HepG2 (cell line): ENCODE measurements around the gene GFRA4. TPM values are rescaled to one million over a fixed set of nuclear protein-coding genes. Genes with fewer than 3 reads are reported as not detected.
A peak's percentile ranks its signal among the peaks of the same experiment; 100 is the strongest.

Experiments
- ARNT2 ChIP-seq: sonication (generic); formaldehyde crosslinking; IDR thresholded peaks from 2 replicates; pipeline ENCODE4 v1.8.0; 2022; ENCODE audit warnings: mild to moderate bottlenecking, low read depth, missing genetic modification reagents, moderate library complexity
- CREB1 ChIP-seq, 2 experiments: fragments of 450-650 bp in 1 of 2; IDR thresholded peaks; 2 replicates each; pipeline ENCODE4 v1.6.1; 2016 to 2017; ENCODE audit warnings: control low read depth in 1 of 2, mild to moderate bottlenecking in 1 of 2, missing compliant biosample characterization in 1 of 2, missing genetic modification characterization in 1 of 2
- FOXO1 ChIP-seq: sonication (generic); formaldehyde crosslinking; IDR thresholded peaks from 2 replicates; pipeline ENCODE4 v1.4.0; 2020; ENCODE audit warnings: missing genetic modification reagents
- HINFP ChIP-seq: sonication (generic); formaldehyde crosslinking; IDR thresholded peaks from 2 replicates; pipeline ENCODE4 v1.4.0; 2020; ENCODE audit warnings: low read depth, mild to moderate bottlenecking, missing genetic modification reagents
- HOXA3 ChIP-seq: sonication (generic); formaldehyde crosslinking; IDR thresholded peaks from 2 replicates; pipeline ENCODE4 v1.5.0; 2020; ENCODE audit warnings: missing genetic modification reagents
- IRF1 ChIP-seq: sonication (generic); formaldehyde crosslinking; IDR thresholded peaks from 2 replicates; pipeline ENCODE4 v1.4.0; 2020; ENCODE audit warnings: low read depth, mild to moderate bottlenecking, missing genetic modification reagents
- LRRFIP1 ChIP-seq: sonication (generic); formaldehyde crosslinking; conservative IDR thresholded peaks from 2 replicates; pipeline ENCODE4 v1.4.0; 2020; ENCODE audit warnings: missing genetic modification reagents
- MLXIP ChIP-seq: sonication (generic); formaldehyde crosslinking; IDR thresholded peaks from 2 replicates; pipeline ENCODE4 v1.9.0; 2021; ENCODE audit warnings: missing genetic modification reagents, borderline replicate concordance
- SMAD1 ChIP-seq: sonication (generic); formaldehyde crosslinking; IDR thresholded peaks from 2 replicates; pipeline ENCODE4 v1.4.0; 2020; ENCODE audit warnings: missing genetic modification reagents, low read depth, mild to moderate bottlenecking, borderline replicate concordance
- SMARCC2 ChIP-seq: fragments of 450-650 bp; IDR thresholded peaks from 2 replicates; pipeline ENCODE4 v1.6.1; 2017; ENCODE audit warnings: antibody characterized with exemption, mild to moderate bottlenecking
- ZBTB46 ChIP-seq: sonication (generic); formaldehyde crosslinking; IDR thresholded peaks from 2 replicates; pipeline ENCODE4 v1.4.0; 2020; ENCODE audit warnings: mild to moderate bottlenecking, missing genetic modification reagents, borderline replicate concordance
- ZMYM2 ChIP-seq: sonication (generic); formaldehyde crosslinking; IDR thresholded peaks from 2 replicates; pipeline ENCODE4 v1.8.0; 2022; ENCODE audit warnings: mild to moderate bottlenecking, missing genetic modification reagents
- ZNF263 ChIP-seq: sonication (generic); formaldehyde crosslinking; IDR thresholded peaks from 2 replicates; pipeline ENCODE4 v1.4.0; 2020; ENCODE audit warnings: missing genetic modification reagents
- ZNF432 ChIP-seq: sonication (generic); formaldehyde crosslinking; IDR thresholded peaks from 2 replicates; pipeline ENCODE4 v1.5.0; 2020; ENCODE audit warnings: missing genetic modification reagents, mild to moderate bottlenecking, borderline replicate concordance
- ZNF790 ChIP-seq: sonication (generic); formaldehyde crosslinking; IDR thresholded peaks from 2 replicates; pipeline ENCODE4 v1.8.0; 2022; ENCODE audit warnings: missing genetic modification reagents, mild to moderate bottlenecking, borderline replicate concordance
- polyA plus RNA-seq, 8 experiments: library from polyadenylated mRNA; depleted of rRNA in 3 of 8; stranded (reverse) in 7 of 8; unstranded in 1 of 8; fragments of >200 nt; fragmentation: Illumina TruSeq in 4 of 8; extraction: Trizol in 4 of 8; gene quantifications; 2 replicates each; pipeline versions ENCODE4 v1.2.1 to v1.2.3, GENCODE V29; 2011 to 2016; ENCODE audit warnings: low read depth in 4 of 8, missing spikeins in 1 of 8, mixed read lengths in 1 of 8; ENCODE audit not compliant: insufficient read depth in 1 of 8
- total RNA-seq, 5 experiments: library from RNA; depleted of rRNA; stranded (reverse); fragments of >200 nt; fragmentation: Illumina TruSeq; extraction: Trizol; gene quantifications; 2 replicates each; pipeline ENCODE4 v1.2.3, GENCODE V29; 2016; ENCODE audit warnings: low read depth in 1 of 5

GFRA4 gene
- total and polyA plus RNA-seq, 2 of the 13 experiments (the other 11 are each of a cell fraction or from before 2014, with no cell fraction given): not detected

- no peak for TF ChIP-seq ZNF790 (CRISPR knock-in tag)
- peak; percentile 92 for TF ChIP-seq CREB1 (IDR thresholded peaks at IDR 0.05)
- TF ChIP-seq CREB1 (CRISPR knock-in tag; IDR thresholded peaks at IDR 0.05): peak; percentile 98
- TF ChIP-seq ZNF263 (CRISPR knock-in tag): no peak
- TF ChIP-seq ZNF432: no peak
- peak; percentile 82 for TF ChIP-seq HOXA3 (CRISPR knock-in tag)
- no peak for TF ChIP-seq HINFP (CRISPR knock-in tag)
- no peak for TF ChIP-seq SMAD1 (CRISPR knock-in tag)
- no peak for TF ChIP-seq ARNT2 (CRISPR knock-in tag)
- no peak for TF ChIP-seq LRRFIP1
- TF ChIP-seq SMARCC2: no peak
- no peak for TF ChIP-seq MLXIP
- TF ChIP-seq FOXO1 (CRISPR knock-in tag): 0 out of 2 replicates have a peak, but pooled peaks have one; percentile 47
- TF ChIP-seq ZMYM2 (CRISPR knock-in tag): no peak
- TF ChIP-seq IRF1 (CRISPR knock-in tag): no peak
- TF ChIP-seq ZBTB46: no peak
These were observed 4.3 kb downstream of the GFRA4 start (continued) for GRCh38 chr20:3658716-3659491.
